ENCODE data around the gene ALOX5AP.
A peak's percentile ranks its signal among the peaks of the same experiment; 100 is the strongest.

Gene ALOX5AP

GRCh38 chr13:30722361-30722760 lies 13.0 kb upstream of the ALOX5AP start:
- Mint-ChIP-seq H3K36me3 (ENCODE audit: low read depth) (no peaks in the 10 kb centered on the region), H3K9me3 (no peaks in the 10 kb centered on the region), H3K27me3 (ENCODE audit: low read depth) (peaks cover 5% of the 10 kb centered on the region), H3K27ac (no peak overlapping the region), H3K4me1 (peaks cover 8% of the 10 kb centered on the region), H3K4me3 (no peak overlapping the region)
- TF ChIP-seq, protein P1, sequence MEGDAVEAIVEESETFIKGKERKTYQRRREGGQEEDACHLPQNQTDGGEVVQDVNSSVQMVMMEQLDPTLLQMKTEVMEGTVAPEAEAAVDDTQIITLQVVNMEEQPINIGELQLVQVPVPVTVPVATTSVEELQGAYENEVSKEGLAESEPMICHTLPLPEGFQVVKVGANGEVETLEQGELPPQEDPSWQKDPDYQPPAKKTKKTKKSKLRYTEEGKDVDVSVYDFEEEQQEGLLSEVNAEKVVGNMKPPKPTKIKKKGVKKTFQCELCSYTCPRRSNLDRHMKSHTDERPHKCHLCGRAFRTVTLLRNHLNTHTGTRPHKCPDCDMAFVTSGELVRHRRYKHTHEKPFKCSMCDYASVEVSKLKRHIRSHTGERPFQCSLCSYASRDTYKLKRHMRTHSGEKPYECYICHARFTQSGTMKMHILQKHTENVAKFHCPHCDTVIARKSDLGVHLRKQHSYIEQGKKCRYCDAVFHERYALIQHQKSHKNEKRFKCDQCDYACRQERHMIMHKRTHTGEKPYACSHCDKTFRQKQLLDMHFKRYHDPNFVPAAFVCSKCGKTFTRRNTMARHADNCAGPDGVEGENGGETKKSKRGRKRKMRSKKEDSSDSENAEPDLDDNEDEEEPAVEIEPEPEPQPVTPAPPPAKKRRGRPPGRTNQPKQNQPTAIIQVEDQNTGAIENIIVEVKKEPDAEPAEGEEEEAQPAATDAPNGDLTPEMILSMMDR (IDR thresholded peaks at IDR 0.05; ENCODE audit: unreplicated experiment in 3 of 3) = no peak

GRCh38 chr13:30724778-30725177 lies 10.6 kb upstream of the ALOX5AP start:
- H3K4me1 Mint-ChIP-seq = peaks cover 23% of the 10 kb centered on the region
- H3K4me3 Mint-ChIP-seq = no peak overlapping the region
- TF ChIP-seq, protein P1 (IDR thresholded peaks at IDR 0.05; ENCODE audit: unreplicated experiment in 3 of 3) = no peak
- no peaks in the 10 kb centered on the region for H3K36me3 Mint-ChIP-seq (ENCODE audit: low read depth)
- H3K9me3 Mint-ChIP-seq = no peaks in the 10 kb centered on the region
- no peak overlapping the region for H3K27ac Mint-ChIP-seq
- H3K27me3 Mint-ChIP-seq (ENCODE audit: low read depth) = peaks cover 7% of the 10 kb centered on the region

- H3K27ac Mint-ChIP-seq = no peak overlapping the region
- TF ChIP-seq, protein P1 (IDR thresholded peaks at IDR 0.05; ENCODE audit: unreplicated experiment in 3 of 3) = no peak
- H3K36me3 Mint-ChIP-seq (ENCODE audit: low read depth) = no peaks in the 10 kb centered on the region
- H3K27me3 Mint-ChIP-seq (ENCODE audit: low read depth) = peaks cover 10% of the 10 kb centered on the region
- H3K4me1 Mint-ChIP-seq = peaks cover 30% of the 10 kb centered on the region
- H3K4me3 Mint-ChIP-seq = no peak overlapping the region
- no peaks in the 10 kb centered on the region for H3K9me3 Mint-ChIP-seq
Measured at GRCh38 chr13:30725326-30726085, 9.8 kb upstream of the ALOX5AP start.

DNA sequence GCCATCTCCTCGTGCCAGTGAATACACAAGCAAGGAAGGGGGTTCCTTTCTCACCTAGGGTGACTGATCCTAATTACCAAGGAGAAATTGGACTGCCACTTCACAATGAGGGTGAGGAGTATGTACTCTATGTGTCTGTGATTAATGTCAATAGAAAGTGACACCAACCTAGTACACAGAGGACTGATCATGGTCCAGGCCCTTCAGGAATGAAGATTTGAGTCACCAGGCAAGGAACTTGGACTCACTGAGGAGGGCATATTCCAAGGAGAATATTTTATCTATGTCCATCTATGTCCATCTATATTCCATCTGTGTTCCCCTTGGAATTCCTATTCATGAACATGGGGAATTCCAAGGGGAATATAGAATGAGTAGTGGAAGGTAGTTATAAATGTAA lies 9.2 kb upstream of the ALOX5AP start:
- TF ChIP-seq, protein P1 (IDR thresholded peaks at IDR 0.05; ENCODE audit: unreplicated experiment in 3 of 3) = no peak
- Mint-ChIP-seq H3K4me1 (peaks cover 37% of the 10 kb centered on the region), H3K9me3 (no peaks in the 10 kb centered on the region), H3K27ac (no peak overlapping the region), H3K36me3 (ENCODE audit: low read depth) (no peaks in the 10 kb centered on the region), H3K27me3 (ENCODE audit: low read depth) (peaks cover 10% of the 10 kb centered on the region), H3K4me3 (no peak overlapping the region)

DNA sequence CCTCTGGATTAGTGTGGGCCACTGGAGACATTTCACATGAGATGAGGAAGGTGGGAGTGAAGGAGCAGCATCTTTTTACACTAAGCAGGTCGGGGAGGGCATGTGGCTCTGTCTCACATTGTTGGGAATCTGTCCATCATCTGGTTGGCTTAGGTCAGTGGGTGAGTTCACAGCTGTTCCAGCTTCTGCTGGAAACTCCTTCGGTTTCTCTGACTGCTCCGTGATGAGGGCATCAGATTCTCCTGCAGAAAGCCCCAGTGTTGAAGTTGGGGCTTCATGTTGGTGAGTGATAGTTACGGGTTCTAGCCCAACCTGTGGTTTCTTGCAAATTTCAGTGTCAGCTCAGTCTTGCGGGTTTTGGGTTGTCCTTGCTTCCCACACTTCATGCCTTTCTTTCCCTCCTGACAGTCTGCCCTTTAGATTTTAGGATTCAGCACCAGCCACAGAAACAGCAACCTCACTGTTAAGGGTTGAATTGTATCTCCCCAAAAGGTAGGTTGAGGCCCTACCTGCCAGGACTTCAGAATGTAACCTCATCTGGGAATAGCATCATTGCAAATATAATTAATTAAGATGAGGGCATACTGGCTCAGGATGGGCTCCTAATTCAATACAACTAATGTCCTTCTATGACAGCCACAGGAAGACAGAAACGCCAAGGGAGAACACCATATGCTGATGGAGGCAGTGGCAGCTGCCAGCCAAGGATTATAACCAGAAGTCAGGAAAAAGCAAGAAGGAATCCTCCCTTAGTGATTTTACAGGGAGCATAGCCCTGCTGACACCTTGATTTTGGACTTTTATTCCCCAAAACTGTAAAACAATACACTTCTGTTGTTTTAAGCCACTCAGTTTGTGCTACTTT lies 7.6 kb upstream of the ALOX5AP start:
- peaks cover 38% of the 10 kb centered on the region for H3K4me1 Mint-ChIP-seq
- H3K27ac Mint-ChIP-seq = peak overlapping the region in 1 of 3 experiments; percentile 48
- no peaks in the 10 kb centered on the region for H3K9me3 Mint-ChIP-seq
- no peaks in the 10 kb centered on the region for H3K36me3 Mint-ChIP-seq (ENCODE audit: low read depth)
- peak overlapping the region in 1 of 3 experiments; percentile 13 for H3K4me3 Mint-ChIP-seq
- H3K27me3 Mint-ChIP-seq (ENCODE audit: low read depth) = peaks cover 14% of the 10 kb centered on the region
- TF ChIP-seq, protein P1 (IDR thresholded peaks at IDR 0.05; ENCODE audit: unreplicated experiment in 3 of 3) = no peak
